Inferior parietal cortex (tissue), 1 donor: ENCODE data around the gene MINK1.

Source experiments
- DNase-seq: peaks from one replicate; pipeline ENCODE4 v3.0.0-alpha.2; 2016; ENCODE audit errors: extremely low spot score

Gene MINK1

GRCh38 chr17:4833178-4833940 is at the start of gene MINK1:
MINK1 (plus strand) TSS chr17:4833340; CDS start chr17:4833584, 244 bp downstream.
- DNase-seq, result peak; percentile 94

GRCh38 chr17:4785311-4786105 is 47.6 kb upstream of the MINK1 start:
- DNase-seq, result no peak

GRCh38 chr17:4786106-4786511 is 47.0 kb upstream of the MINK1 start, which contains the start of gene VMO1:
VMO1 (minus strand) TSS chr17:4786364; CDS start chr17:4786352, 12 bp downstream.
- peak; percentile 22 for DNase-seq

GRCh38 chr17:4786516-4786915 is 46.6 kb upstream of the MINK1 start:
- DNase-seq, result peak; percentile 27

- no peak for DNase-seq
Measured at GRCh38 chr17:4788159-4788806, 44.9 kb upstream of the MINK1 start.

GRCh38 chr17:4788807-4789700 is 44.1 kb upstream of the MINK1 start, which contains the start of gene GLTPD2:
GLTPD2 (plus strand) TSS chr17:4788964; CDS start chr17:4789012, 48 bp downstream.
- no peak for DNase-seq

- DNase-seq, result no peak
Measured at GRCh38 chr17:4789701-4789950, 43.5 kb upstream of the MINK1 start.

- peak; percentile 86 for DNase-seq
Measured at GRCh38 chr17:4789951-4790704, 43.0 kb upstream of the MINK1 start.

GRCh38 chr17:4790705-4791088 is 42.4 kb upstream of the MINK1 start:
- DNase-seq, result no peak

- DNase-seq, result no peak
Measured at GRCh38 chr17:4795168-4795567, 38.0 kb upstream of the MINK1 start.

GRCh38 chr17:4796552-4796920 is 36.6 kb upstream of the MINK1 start:
- DNase-seq, result no peak

- no peak for DNase-seq
Measured at GRCh38 chr17:4800462-4801196, 32.5 kb upstream of the MINK1 start.

GRCh38 chr17:4802228-4802627 is 30.9 kb upstream of the MINK1 start, which contains the start of gene C17orf114:
C17orf114 (minus strand) TSS chr17:4802328.
- no peak for DNase-seq

- no peak for DNase-seq
Measured at GRCh38 chr17:4806456-4806776, 26.7 kb upstream of the MINK1 start.

GRCh38 chr17:4806777-4807604 is 26.1 kb upstream of the MINK1 start, which contains the start of gene PLD2:
PLD2 (plus strand) TSS chr17:4807152; CDS start chr17:4807773, 621 bp downstream.
- DNase-seq, result peak; percentile 46

- no peak for DNase-seq
Measured at GRCh38 chr17:4807605-4808377, 25.3 kb upstream of the MINK1 start.

- peak; percentile 56 for DNase-seq
Measured at GRCh38 chr17:4808378-4808767, 24.8 kb upstream of the MINK1 start.

GRCh38 chr17:4810696-4811290 is 22.3 kb upstream of the MINK1 start:
- DNase-seq, result no peak
